ENCODE measurements around the gene HOATZ. TPM values are rescaled to one million over a fixed set of nuclear protein-coding genes. Genes with fewer than 3 reads are reported as not detected.

HOATZ gene
- total RNA-seq, 1 experiment from 2014 or later, result not detected

DNA sequence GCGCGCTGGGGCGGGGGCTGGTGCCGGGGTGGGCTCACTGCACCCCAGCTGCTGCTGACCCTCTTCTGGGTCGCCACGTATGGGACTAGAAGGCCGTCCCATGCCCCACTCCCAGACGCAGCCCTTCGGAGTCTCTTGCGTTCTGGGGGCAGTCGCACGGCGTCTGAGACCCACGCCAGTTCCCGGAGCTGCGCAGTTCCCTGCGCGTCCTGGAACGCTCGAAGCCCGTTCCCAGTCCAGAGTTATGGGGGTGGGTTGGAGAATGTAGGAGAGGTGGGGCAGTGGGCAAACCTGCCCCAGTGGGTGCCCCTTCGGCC is 26.3 kb downstream of the HOATZ start:
- Histone ChIP-seq H3K27me3 (ENCODE audit: insufficient read depth, low read length) (no peaks in the 10 kb centered on the region), H3K4me3 (replicated peaks in 1 of 2; ENCODE audit: low read depth in 1 of 2, low read length in 2 of 2) (no peak overlapping the region), H3K4me2 (ENCODE audit: low read length) (no peak overlapping the region), H3K4me1 (ENCODE audit: control insufficient read depth in 1 of 2, insufficient read depth in 2 of 2, low read length in 2 of 2) (no peaks in the 10 kb centered on the region), H3K36me3 (ENCODE audit: control insufficient read depth in 1 of 2, insufficient read depth in 2 of 2, low read length in 2 of 2) (no peaks in the 10 kb centered on the region), H3K9me2 (ENCODE audit: insufficient read depth) (no peaks in the 10 kb centered on the region), H3K27ac (ENCODE audit: low read depth, low read length) (no peak overlapping the region), H4K20me1 (ENCODE audit: insufficient read depth) (no peaks in the 10 kb centered on the region), H2AFZ (ENCODE audit: low read depth, low read length, poor library complexity, severe bottlenecking) (no peak overlapping the region), H3K9ac (ENCODE audit: low read length) (no peak overlapping the region), H3K79me2 (ENCODE audit: insufficient read depth, low read length) (no peaks in the 10 kb centered on the region), H3K9me3 (ENCODE audit: control insufficient read depth in 1 of 2, insufficient read depth in 1 of 2, low read depth in 1 of 2, low read length in 2 of 2) (no peaks in the 10 kb centered on the region)
- DNase-seq (ENCODE audit: low read depth, low spot score) (no peak), ATAC-seq (no peak)
- RAD21 ChIA-PET (ENCODE audit: low non-redundant PET in 1 of 2, low total read pairs in 2 of 2, uncharacterized antibody in 2 of 2, unreplicated experiment in 2 of 2), result no interaction called here
- POLR2A ChIA-PET, result no interaction called here
- TF ChIP-seq YY1 (IDR thresholded peaks at IDR 0.05; ENCODE audit: extremely low read depth, insufficient replicate concordance, low read depth, low read length) (no peak), JUND (IDR thresholded peaks at IDR 0.05) (no peak), ZFX (IDR thresholded peaks at IDR 0.05) (no peak), EZH2phosphoT487 (IDR thresholded peaks at IDR 0.05; ENCODE audit: borderline replicate concordance) (no peak), CBX3 (IDR thresholded peaks at IDR 0.05; ENCODE audit: low read depth) (no peak), ELF1 (IDR thresholded peaks at IDR 0.05; ENCODE audit: borderline replicate concordance, low read depth) (no peak), EGR1 (IDR thresholded peaks at IDR 0.05; ENCODE audit: low read depth) (no peak), SP1 (IDR thresholded peaks at IDR 0.05; ENCODE audit: low read depth) (no peak), SRF (IDR thresholded peaks at IDR 0.05; ENCODE audit: low read depth) (no peak), ZNF274 (IDR thresholded peaks at IDR 0.05; ENCODE audit: low read depth, low read length) (no peak), EZH2 (IDR thresholded peaks at IDR 0.05) (no peak), SIN3A (IDR thresholded peaks at IDR 0.05; ENCODE audit: low read depth) (no peak)
- TF ChIP-seq, protein P1, sequence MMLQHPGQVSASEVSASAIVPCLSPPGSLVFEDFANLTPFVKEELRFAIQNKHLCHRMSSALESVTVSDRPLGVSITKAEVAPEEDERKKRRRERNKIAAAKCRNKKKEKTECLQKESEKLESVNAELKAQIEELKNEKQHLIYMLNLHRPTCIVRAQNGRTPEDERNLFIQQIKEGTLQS (IDR thresholded peaks at IDR 0.05), result no peak
- TF ChIP-seq, protein P2, sequence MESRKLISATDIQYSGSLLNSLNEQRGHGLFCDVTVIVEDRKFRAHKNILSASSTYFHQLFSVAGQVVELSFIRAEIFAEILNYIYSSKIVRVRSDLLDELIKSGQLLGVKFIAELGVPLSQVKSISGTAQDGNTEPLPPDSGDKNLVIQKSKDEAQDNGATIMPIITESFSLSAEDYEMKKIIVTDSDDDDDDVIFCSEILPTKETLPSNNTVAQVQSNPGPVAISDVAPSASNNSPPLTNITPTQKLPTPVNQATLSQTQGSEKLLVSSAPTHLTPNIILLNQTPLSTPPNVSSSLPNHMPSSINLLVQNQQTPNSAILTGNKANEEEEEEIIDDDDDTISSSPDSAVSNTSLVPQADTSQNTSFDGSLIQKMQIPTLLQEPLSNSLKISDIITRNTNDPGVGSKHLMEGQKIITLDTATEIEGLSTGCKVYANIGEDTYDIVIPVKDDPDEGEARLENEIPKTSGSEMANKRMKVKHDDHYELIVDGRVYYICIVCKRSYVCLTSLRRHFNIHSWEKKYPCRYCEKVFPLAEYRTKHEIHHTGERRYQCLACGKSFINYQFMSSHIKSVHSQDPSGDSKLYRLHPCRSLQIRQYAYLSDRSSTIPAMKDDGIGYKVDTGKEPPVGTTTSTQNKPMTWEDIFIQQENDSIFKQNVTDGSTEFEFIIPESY (IDR thresholded peaks at IDR 0.05; ENCODE audit: extremely low read depth, insufficient replicate concordance, low read length), result no peak
- TF ChIP-seq, protein P3, sequence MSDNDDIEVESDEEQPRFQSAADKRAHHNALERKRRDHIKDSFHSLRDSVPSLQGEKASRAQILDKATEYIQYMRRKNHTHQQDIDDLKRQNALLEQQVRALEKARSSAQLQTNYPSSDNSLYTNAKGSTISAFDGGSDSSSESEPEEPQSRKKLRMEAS (IDR thresholded peaks at IDR 0.05), result no peak
- TF ChIP-seq, protein P4, sequence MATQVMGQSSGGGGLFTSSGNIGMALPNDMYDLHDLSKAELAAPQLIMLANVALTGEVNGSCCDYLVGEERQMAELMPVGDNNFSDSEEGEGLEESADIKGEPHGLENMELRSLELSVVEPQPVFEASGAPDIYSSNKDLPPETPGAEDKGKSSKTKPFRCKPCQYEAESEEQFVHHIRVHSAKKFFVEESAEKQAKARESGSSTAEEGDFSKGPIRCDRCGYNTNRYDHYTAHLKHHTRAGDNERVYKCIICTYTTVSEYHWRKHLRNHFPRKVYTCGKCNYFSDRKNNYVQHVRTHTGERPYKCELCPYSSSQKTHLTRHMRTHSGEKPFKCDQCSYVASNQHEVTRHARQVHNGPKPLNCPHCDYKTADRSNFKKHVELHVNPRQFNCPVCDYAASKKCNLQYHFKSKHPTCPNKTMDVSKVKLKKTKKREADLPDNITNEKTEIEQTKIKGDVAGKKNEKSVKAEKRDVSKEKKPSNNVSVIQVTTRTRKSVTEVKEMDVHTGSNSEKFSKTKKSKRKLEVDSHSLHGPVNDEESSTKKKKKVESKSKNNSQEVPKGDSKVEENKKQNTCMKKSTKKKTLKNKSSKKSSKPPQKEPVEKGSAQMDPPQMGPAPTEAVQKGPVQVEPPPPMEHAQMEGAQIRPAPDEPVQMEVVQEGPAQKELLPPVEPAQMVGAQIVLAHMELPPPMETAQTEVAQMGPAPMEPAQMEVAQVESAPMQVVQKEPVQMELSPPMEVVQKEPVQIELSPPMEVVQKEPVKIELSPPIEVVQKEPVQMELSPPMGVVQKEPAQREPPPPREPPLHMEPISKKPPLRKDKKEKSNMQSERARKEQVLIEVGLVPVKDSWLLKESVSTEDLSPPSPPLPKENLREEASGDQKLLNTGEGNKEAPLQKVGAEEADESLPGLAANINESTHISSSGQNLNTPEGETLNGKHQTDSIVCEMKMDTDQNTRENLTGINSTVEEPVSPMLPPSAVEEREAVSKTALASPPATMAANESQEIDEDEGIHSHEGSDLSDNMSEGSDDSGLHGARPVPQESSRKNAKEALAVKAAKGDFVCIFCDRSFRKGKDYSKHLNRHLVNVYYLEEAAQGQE (IDR thresholded peaks at IDR 0.05; ENCODE audit: low read depth), result no peak
- no TSS peak for BruUV-seq (replicated peaks)
- intact Hi-C loops (cut with micrococcal nuclease), result no loop called here
- CTCF ChIA-PET, result no interaction called here
